K562 (cell line): ENCODE data around the gene SAMD10. TPM values are rescaled to one million over a fixed set of nuclear protein-coding genes. Genes with fewer than 3 reads are reported as not detected.

Source experiments
- ADNP ChIP-seq: fragments of 200-800 bp; sonication (Bioruptor generic); IDR thresholded peaks from 2 replicates; pipeline ENCODE4 v1.6.1; 2016; ENCODE audit warnings: missing genetic modification characterization, missing compliant biosample characterization
- CBFB ChIP-seq: sonication (generic); formaldehyde crosslinking; IDR thresholded peaks from 2 replicates; pipeline ENCODE4 v1.4.0; 2020; ENCODE audit warnings: mild to moderate bottlenecking, missing genetic modification reagents
- ETV6 ChIP-seq, 3 experiments: fragments of 150-350 bp in 1 of 3; sonication (generic) in 1 of 3; formaldehyde crosslinking in 1 of 3; IDR thresholded peaks; 2 replicates each; pipeline versions ENCODE4 v1.6.1 to v1.8.0; 2014 to 2022; ENCODE audit warnings: borderline replicate concordance in 2 of 3, low read depth in 2 of 3, antibody characterized with exemption in 1 of 3, low read length in 1 of 3, mild to moderate bottlenecking in 1 of 3, missing genetic modification reagents in 1 of 3
- KLF6 ChIP-seq: fragments of 250-450 bp; sonication (Bioruptor Pico); IDR thresholded peaks from 2 replicates; pipeline ENCODE4 v1.4.0; 2020; ENCODE audit warnings: mild to moderate bottlenecking, moderate library complexity, borderline replicate concordance
- NUFIP1 ChIP-seq: fragments of 450-650 bp; IDR thresholded peaks from 2 replicates; pipeline ENCODE4 v1.6.1; 2018; ENCODE audit not compliant: partially characterized antibody
- RBM25 ChIP-seq: fragments of 200-400 bp; formaldehyde crosslinking; IDR thresholded peaks from 2 replicates; pipeline ENCODE4 v1.6.1; 2018; ENCODE audit warnings: low read length, low read depth, moderate library complexity; ENCODE audit not compliant: severe bottlenecking
- RFX5 ChIP-seq: IDR thresholded peaks from 2 replicates; pipeline ENCODE4 v1.6.1; 2011; ENCODE audit warnings: low read depth, mild to moderate bottlenecking, improper control_type of control experiment, low read length
- SIN3B ChIP-seq: fragments of 450-650 bp; IDR thresholded peaks from 2 replicates; pipeline ENCODE4 v1.6.1; 2017; ENCODE audit warnings: low read depth, mild to moderate bottlenecking, moderate library complexity
- SIX5 ChIP-seq, 2 experiments: IDR thresholded peaks; 2 replicates each; pipeline ENCODE4 v1.6.1; 2011; ENCODE audit warnings: low read length in 2 of 2, borderline replicate concordance in 1 of 2, low read depth in 1 of 2, mild to moderate bottlenecking in 1 of 2, moderate library complexity in 1 of 2; ENCODE audit not compliant: insufficient read depth in 1 of 2
- SNRNP70 ChIP-seq: fragments of 200-400 bp; formaldehyde crosslinking; optimal IDR thresholded peaks from 2 replicates; pipeline ENCODE3; 2017; ENCODE audit warnings: low read depth, low read length
- ZC3H11A ChIP-seq: IDR thresholded peaks from 2 replicates; pipeline ENCODE4 v1.6.1; 2012; ENCODE audit warnings: low read depth, low read length, improper control_type of control experiment
- polyA plus RNA-seq, 8 experiments: library from polyadenylated mRNA; depleted of rRNA in 4 of 8; stranded (reverse) in 5 of 8; unstranded in 3 of 8; fragments of >200 nt; fragmentation: Nextera tagmentation in 2 of 8; fragmentation: Illumina TruSeq in 1 of 8; extraction: Ambion mirVana in 2 of 8; extraction: Trizol in 1 of 8; gene quantifications; 2 replicates each; pipeline versions ENCODE4 v1.2.1 to v1.2.3, GENCODE V29; 2011 to 2014; ENCODE audit warnings: inconsistent platforms in 1 of 8, missing spikeins in 1 of 8
- total RNA-seq, 7 experiments: library from RNA; depleted of rRNA in 6 of 7; stranded (reverse); fragments of >200 nt in 6 of 7; fragmentation: Illumina TruSeq in 2 of 7; extraction: Trizol in 2 of 7; gene quantifications; 2 replicates each; pipeline versions ENCODE4 v1.2.1 to v1.2.3, GENCODE V29; 2011 to 2021; ENCODE audit warnings: low replicate concordance in 1 of 7
- TF ChIP-seq, protein P1 (sequence below): sonication (generic); formaldehyde crosslinking; IDR thresholded peaks from 2 replicates; pipeline ENCODE4 v1.8.0; 2023; ENCODE audit warnings: mild to moderate bottlenecking, missing genetic modification reagents
- TF ChIP-seq, protein P2 (sequence below): fragments of 250-450 bp; sonication (Bioruptor Pico); IDR thresholded peaks from 2 replicates; pipeline ENCODE4 v1.4.0; 2020
- TF ChIP-seq, protein P3 (sequence below): fragments of 450-650 bp; formaldehyde crosslinking; IDR thresholded peaks from 2 replicates; pipeline ENCODE4 v1.4.0; 2022; ENCODE audit warnings: missing genetic modification characterization
- TF ChIP-seq, protein P4 (sequence below): fragments of 250-450 bp; sonication (Bioruptor Pico); IDR thresholded peaks from 2 replicates; pipeline ENCODE4 v1.4.0; 2020; ENCODE audit warnings: mild to moderate bottlenecking, moderate library complexity, borderline replicate concordance

The SAMD10 gene
- total and polyA plus RNA-seq, 9 of the 15 experiments (the other 6 are each of a cell fraction or from before 2014, with no cell fraction given) = 0.37 to 15.2 (median 4.8) TPM

DNA sequence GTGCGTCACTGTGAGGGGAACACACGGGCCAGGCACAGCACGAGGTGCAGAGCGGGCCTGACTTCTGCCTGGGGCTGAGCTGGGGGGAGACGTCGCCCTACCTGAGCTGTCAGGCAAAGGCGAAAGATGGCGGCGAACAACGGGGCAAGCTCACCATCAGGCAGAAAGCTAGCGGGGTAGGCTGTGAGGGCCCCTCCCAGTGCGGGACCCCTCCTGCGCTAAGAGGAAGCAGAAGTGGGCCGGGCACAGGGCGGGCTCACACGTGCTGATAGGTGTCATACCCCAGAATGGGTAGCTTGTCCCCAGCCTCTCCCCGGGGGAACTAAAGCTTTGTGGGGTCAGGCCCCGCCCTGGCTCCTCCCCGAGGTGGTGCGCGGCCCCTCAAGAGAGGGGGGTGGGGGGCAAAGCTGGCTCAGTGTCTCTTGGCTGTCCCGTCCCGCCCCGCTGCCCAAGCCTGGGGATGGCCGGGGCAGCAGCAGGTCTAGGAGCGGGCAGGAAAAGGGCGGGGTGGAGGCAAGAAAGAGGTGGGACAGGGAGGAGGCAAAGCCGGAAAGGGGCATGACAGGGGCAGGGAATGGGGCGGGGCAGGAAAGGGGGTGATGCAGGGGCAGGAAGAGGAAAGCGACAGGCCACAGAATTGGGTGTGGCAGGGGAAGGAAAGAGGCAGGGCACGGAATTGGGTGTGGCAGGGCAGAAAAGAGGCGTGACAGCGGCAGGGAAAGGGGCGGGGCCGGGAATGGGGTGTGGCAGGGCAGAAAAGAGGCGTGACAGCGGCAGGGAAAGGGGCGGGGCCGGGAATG lies 38.0 kb downstream of the SAMD10 start (continued):
- TF ChIP-seq ZC3H11A = no peak
- peak in 1 of 2 experiments; percentile 27; a peak in 1 of 4 replicates for TF ChIP-seq ETV6 (IDR thresholded peaks at IDR 0.05; ENCODE audit: borderline replicate concordance in 1 of 2, low read depth in 2 of 2, low read length in 1 of 2)
- no peak for TF ChIP-seq ETV6 (CRISPR knock-in tag; IDR thresholded peaks at IDR 0.05; ENCODE audit: borderline replicate concordance)
- TF ChIP-seq, protein P1, sequence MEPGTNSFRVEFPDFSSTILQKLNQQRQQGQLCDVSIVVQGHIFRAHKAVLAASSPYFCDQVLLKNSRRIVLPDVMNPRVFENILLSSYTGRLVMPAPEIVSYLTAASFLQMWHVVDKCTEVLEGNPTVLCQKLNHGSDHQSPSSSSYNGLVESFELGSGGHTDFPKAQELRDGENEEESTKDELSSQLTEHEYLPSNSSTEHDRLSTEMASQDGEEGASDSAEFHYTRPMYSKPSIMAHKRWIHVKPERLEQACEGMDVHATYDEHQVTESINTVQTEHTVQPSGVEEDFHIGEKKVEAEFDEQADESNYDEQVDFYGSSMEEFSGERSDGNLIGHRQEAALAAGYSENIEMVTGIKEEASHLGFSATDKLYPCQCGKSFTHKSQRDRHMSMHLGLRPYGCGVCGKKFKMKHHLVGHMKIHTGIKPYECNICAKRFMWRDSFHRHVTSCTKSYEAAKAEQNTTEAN (CRISPR knock-in tag) = no peak
- TF ChIP-seq RBM25 = no peak
- no peak for TF ChIP-seq SNRNP70
- no peak for TF ChIP-seq CBFB
- TF ChIP-seq SIN3B = no peak
- no peak for TF ChIP-seq NUFIP1
- no peak for TF ChIP-seq SIX5 (IDR thresholded peaks at IDR 0.05; ENCODE audit: borderline replicate concordance in 1 of 2, insufficient read depth in 1 of 2, low read depth in 1 of 2, low read length in 2 of 2)
- TF ChIP-seq KLF6 (CRISPR knock-in tag) = no peak
- no peak for TF ChIP-seq ADNP (tag)
- no peak for TF ChIP-seq RFX5
- TF ChIP-seq, protein P2, sequence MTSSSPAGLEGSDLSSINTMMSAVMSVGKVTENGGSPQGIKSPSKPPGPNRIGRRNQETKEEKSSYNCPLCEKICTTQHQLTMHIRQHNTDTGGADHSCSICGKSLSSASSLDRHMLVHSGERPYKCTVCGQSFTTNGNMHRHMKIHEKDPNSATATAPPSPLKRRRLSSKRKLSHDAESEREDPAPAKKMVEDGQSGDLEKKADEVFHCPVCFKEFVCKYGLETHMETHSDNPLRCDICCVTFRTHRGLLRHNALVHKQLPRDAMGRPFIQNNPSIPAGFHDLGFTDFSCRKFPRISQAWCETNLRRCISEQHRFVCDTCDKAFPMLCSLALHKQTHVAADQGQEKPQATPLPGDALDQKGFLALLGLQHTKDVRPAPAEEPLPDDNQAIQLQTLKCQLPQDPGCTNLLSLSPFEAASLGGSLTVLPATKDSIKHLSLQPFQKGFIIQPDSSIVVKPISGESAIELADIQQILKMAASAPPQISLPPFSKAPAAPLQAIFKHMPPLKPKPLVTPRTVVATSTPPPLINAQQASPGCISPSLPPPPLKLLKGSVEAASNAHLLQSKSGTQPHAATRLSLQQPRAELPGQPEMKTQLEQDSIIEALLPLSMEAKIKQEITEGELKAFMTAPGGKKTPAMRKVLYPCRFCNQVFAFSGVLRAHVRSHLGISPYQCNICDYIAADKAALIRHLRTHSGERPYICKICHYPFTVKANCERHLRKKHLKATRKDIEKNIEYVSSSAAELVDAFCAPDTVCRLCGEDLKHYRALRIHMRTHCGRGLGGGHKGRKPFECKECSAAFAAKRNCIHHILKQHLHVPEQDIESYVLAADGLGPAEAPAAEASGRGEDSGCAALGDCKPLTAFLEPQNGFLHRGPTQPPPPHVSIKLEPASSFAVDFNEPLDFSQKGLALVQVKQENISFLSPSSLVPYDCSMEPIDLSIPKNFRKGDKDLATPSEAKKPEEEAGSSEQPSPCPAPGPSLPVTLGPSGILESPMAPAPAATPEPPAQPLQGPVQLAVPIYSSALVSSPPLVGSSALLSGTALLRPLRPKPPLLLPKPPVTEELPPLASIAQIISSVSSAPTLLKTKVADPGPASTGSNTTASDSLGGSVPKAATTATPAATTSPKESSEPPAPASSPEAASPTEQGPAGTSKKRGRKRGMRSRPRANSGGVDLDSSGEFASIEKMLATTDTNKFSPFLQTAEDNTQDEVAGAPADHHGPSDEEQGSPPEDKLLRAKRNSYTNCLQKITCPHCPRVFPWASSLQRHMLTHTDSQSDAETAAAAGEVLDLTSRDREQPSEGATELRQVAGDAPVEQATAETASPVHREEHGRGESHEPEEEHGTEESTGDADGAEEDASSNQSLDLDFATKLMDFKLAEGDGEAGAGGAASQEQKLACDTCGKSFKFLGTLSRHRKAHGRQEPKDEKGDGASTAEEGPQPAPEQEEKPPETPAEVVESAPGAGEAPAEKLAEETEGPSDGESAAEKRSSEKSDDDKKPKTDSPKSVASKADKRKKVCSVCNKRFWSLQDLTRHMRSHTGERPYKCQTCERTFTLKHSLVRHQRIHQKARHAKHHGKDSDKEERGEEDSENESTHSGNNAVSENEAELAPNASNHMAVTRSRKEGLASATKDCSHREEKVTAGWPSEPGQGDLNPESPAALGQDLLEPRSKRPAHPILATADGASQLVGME (CRISPR knock-in tag) = no peak
- TF ChIP-seq, protein P3, sequence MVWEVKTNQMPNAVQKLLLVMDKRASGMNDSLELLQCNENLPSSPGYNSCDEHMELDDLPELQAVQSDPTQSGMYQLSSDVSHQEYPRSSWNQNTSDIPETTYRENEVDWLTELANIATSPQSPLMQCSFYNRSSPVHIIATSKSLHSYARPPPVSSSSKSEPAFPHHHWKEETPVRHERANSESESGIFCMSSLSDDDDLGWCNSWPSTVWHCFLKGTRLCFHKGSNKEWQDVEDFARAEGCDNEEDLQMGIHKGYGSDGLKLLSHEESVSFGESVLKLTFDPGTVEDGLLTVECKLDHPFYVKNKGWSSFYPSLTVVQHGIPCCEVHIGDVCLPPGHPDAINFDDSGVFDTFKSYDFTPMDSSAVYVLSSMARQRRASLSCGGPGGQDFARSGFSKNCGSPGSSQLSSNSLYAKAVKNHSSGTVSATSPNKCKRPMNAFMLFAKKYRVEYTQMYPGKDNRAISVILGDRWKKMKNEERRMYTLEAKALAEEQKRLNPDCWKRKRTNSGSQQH (CRISPR knock-in tag) = peak; percentile 66; the same call in 1 of the 2 replicates
- TF ChIP-seq, protein P4, sequence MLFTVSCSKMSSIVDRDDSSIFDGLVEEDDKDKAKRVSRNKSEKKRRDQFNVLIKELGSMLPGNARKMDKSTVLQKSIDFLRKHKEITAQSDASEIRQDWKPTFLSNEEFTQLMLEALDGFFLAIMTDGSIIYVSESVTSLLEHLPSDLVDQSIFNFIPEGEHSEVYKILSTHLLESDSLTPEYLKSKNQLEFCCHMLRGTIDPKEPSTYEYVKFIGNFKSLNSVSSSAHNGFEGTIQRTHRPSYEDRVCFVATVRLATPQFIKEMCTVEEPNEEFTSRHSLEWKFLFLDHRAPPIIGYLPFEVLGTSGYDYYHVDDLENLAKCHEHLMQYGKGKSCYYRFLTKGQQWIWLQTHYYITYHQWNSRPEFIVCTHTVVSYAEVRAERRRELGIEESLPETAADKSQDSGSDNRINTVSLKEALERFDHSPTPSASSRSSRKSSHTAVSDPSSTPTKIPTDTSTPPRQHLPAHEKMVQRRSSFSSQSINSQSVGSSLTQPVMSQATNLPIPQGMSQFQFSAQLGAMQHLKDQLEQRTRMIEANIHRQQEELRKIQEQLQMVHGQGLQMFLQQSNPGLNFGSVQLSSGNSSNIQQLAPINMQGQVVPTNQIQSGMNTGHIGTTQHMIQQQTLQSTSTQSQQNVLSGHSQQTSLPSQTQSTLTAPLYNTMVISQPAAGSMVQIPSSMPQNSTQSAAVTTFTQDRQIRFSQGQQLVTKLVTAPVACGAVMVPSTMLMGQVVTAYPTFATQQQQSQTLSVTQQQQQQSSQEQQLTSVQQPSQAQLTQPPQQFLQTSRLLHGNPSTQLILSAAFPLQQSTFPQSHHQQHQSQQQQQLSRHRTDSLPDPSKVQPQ (CRISPR knock-in tag) = no peak
